K562 (cell line): ENCODE measurements around the gene RAB31. TPM values are rescaled to one million over a fixed set of nuclear protein-coding genes. Genes with fewer than 3 reads are reported as not detected.

Source experiments
- ATAC-seq: fragments of 200-7000 bp; cut with Tn5 transposase; 3 replicates; pipeline ENCODE4 v1.9.1; 2020; ENCODE audit warnings: moderate library complexity
- BruUV-seq: library from RNA; stranded (reverse); fragments of 400-500 nt; replicated peaks from 2 replicates; lab custom pipeline; 2021; lab: Mats Ljungman, UMichigan
- CTCF ChIA-PET: fragments of 300-600 bp; formaldehyde crosslinking; extraction: SDS; loops from one replicate; lab custom pipeline; 2021; ENCODE audit warnings: low intra/inter-chr PET ratio; lab: Yijun Ruan, JAX
- POLR2A ChIA-PET: fragments of 300-600, 350-650 bp; sonication (Branson Sonifier 250); formaldehyde crosslinking; extraction: SDS; loops from one replicate; lab custom pipeline; 2021; ENCODE audit warnings: antibody characterized with exemption, inconsistent platforms; lab: Yijun Ruan, JAX
- DNase-seq, 4 experiments: peaks; one replicate each; pipeline versions ENCODE4 v3.0.0 to v3.0.0-alpha.2; 2011 to 2018; ENCODE audit warnings: low spot score in 3 of 4, mixed read lengths in 3 of 4; ENCODE audit errors: extremely low read depth in 1 of 4
- FAIRE-seq: peaks from 2 replicates; lab custom pipeline; 2011; peaks lifted over from hg19 to GRCh38; lab: Jason Lieb, UNC
- H2AFZ ChIP-seq: 2 replicates; pipeline ENCODE4 v1.6.0; 2011; ENCODE audit warnings: low read depth, low read length, control low read depth, inconsistent platforms
- H3K27ac ChIP-seq: fragments of 200-600 bp; 3 replicates; pipeline ENCODE4 v1.8.0; 2011; ENCODE audit warnings: low read depth, mild to moderate bottlenecking, control low read depth, inconsistent platforms, low read length, moderate library complexity, mixed read lengths; ENCODE audit errors: extremely low read depth
- H3K27me3 ChIP-seq, 2 experiments: fragments of 300-600 bp in 1 of 2; 2 replicates in 1 of 2; 3 replicates in 1 of 2; pipeline versions ENCODE4 v1.6.0 to v1.8.0; 2011; ENCODE audit warnings: inconsistent platforms in 2 of 2, low read length in 2 of 2, mild to moderate bottlenecking in 1 of 2, mixed read lengths in 1 of 2, moderate library complexity in 1 of 2; ENCODE audit not compliant: control insufficient read depth in 2 of 2, insufficient read depth in 2 of 2
- H3K36me3 ChIP-seq: fragments of 300-600 bp; 3 replicates; pipeline ENCODE4 v1.8.0; 2011; ENCODE audit warnings: mild to moderate bottlenecking, low read length, inconsistent platforms; ENCODE audit not compliant: control insufficient read depth, insufficient read depth
- H3K4me1 ChIP-seq, 2 experiments: fragments of 200-600 bp in 1 of 2; replicated peaks in 1 of 2; 2 replicates in 1 of 2; 3 replicates in 1 of 2; pipeline versions ENCODE4 v1.5.1 to v1.8.0; 2011; ENCODE audit warnings: inconsistent platforms in 2 of 2, low read length in 2 of 2, mild to moderate bottlenecking in 1 of 2, mixed read lengths in 1 of 2, moderate library complexity in 1 of 2; ENCODE audit not compliant: control insufficient read depth in 2 of 2, insufficient read depth in 2 of 2
- H3K4me2 ChIP-seq: 2 replicates; pipeline ENCODE4 v1.6.1; 2011; ENCODE audit warnings: low read length, control low read depth, inconsistent platforms, mixed read lengths; ENCODE audit not compliant: insufficient read depth
- H3K4me3 ChIP-seq: fragments of 200-600 bp; sonication (generic), shearing (Covaris generic); 2 replicates; pipeline ENCODE4 v1.5.1; 2016; ENCODE audit warnings: control low read depth, inconsistent platforms
- H3K79me2 ChIP-seq: fragments of 200-600 bp; 3 replicates; pipeline ENCODE4 v1.8.0; 2011; ENCODE audit warnings: low read length, inconsistent platforms; ENCODE audit not compliant: control insufficient read depth, insufficient read depth
- H3K9ac ChIP-seq, 2 experiments: 2 replicates each; pipeline versions ENCODE4 v1.6.0 to v1.6.1; 2011; ENCODE audit warnings: low read depth in 2 of 2, low read length in 2 of 2, control low read depth in 1 of 2, inconsistent platforms in 1 of 2, mild to moderate bottlenecking in 1 of 2, mixed read lengths in 1 of 2; ENCODE audit not compliant: insufficient read depth in 1 of 2
- H3K9me1 ChIP-seq: one replicate; pipeline ENCODE4 v1.6.0; 2011; ENCODE audit warnings: inconsistent platforms, mild to moderate bottlenecking, low read length, moderate library complexity; ENCODE audit not compliant: control insufficient read depth, insufficient read depth
- H3K9me3 ChIP-seq: replicated peaks from 2 replicates; pipeline ENCODE4 v1.5.1; 2011; ENCODE audit warnings: low read depth, low read length, inconsistent platforms; ENCODE audit not compliant: control insufficient read depth, insufficient read depth
- H4K20me1 ChIP-seq: replicated peaks from 2 replicates; pipeline ENCODE4 v1.6.1; 2011; ENCODE audit warnings: low read length, inconsistent platforms, mixed read lengths; ENCODE audit not compliant: control insufficient read depth, insufficient read depth
- BMI1 ChIP-seq: fragments of 150-350 bp; IDR thresholded peaks from 2 replicates; pipeline ENCODE4 v1.6.1; 2014; ENCODE audit warnings: low read length
- HDAC2 ChIP-seq: fragments of 450-650 bp; IDR thresholded peaks from 2 replicates; pipeline ENCODE4 v1.6.1; 2016; ENCODE audit warnings: mild to moderate bottlenecking
- NCOA6 ChIP-seq: fragments of 450-650 bp; IDR thresholded peaks from 2 replicates; pipeline ENCODE4 v1.6.1; 2017; ENCODE audit warnings: mild to moderate bottlenecking
- PHF8 ChIP-seq: fragments of 200-600 bp; sonication (generic); IDR thresholded peaks from 2 replicates; pipeline ENCODE4 v1.6.1; 2012; ENCODE audit warnings: mixed run types, mild to moderate bottlenecking, inconsistent platforms, low read length, moderate library complexity, borderline replicate concordance
- POLR2G ChIP-seq: fragments of 200-400 bp; formaldehyde crosslinking; IDR thresholded peaks from 2 replicates; pipeline ENCODE4 v1.6.1; 2017; ENCODE audit warnings: low read depth, mild to moderate bottlenecking, antibody characterized with exemption, low read length, moderate library complexity
- U2AF2 ChIP-seq: fragments of 200-400 bp; formaldehyde crosslinking; optimal IDR thresholded peaks from 2 replicates; pipeline ENCODE3; 2017; ENCODE audit warnings: low read depth, mild to moderate bottlenecking, low read length
- ZBTB8A ChIP-seq: fragments of 450-650 bp; IDR thresholded peaks from 2 replicates; pipeline ENCODE4 v1.6.1; 2018; ENCODE audit warnings: mild to moderate bottlenecking, moderate library complexity; ENCODE audit not compliant: partially characterized antibody
- ZFPM2 ChIP-seq: fragments of 250-450 bp; sonication (Bioruptor Pico); IDR thresholded peaks from 2 replicates; pipeline ENCODE4 v1.5.1; 2022; ENCODE audit warnings: mild to moderate bottlenecking
- ZNF436 ChIP-seq: fragments of 250-450, 450-650 bp; sonication (Bioruptor Pico); formaldehyde crosslinking; IDR thresholded peaks from 2 replicates; pipeline ENCODE4 v1.7.0; 2020; ENCODE audit warnings: mild to moderate bottlenecking
- ZZZ3 ChIP-seq: fragments of 450-650 bp; IDR thresholded peaks from 2 replicates; pipeline ENCODE4 v1.6.1; 2016; ENCODE audit warnings: antibody characterized with exemption, mild to moderate bottlenecking, moderate library complexity
- WGBS: fragments of 100-300 bp; shearing (Covaris generic); methylation state at CpG from one replicate; pipeline ENCODE4 v1.1.6; 2016; ENCODE audit warnings: low coverage, mixed read lengths; ENCODE audit not compliant: insufficient coverage; ENCODE audit errors: missing lambda C conversion rate; 5-methylcytosine and 5-hydroxymethylcytosine counted together
- in situ Hi-C: fragments of 300-500 bp; cut with MboI; formaldehyde crosslinking; loops from 4 replicates; pipeline ENCODE4 v1.15.0; 2018; ENCODE audit warnings: inconsistent platforms, mixed read lengths
- intact Hi-C: fragments of 100-400 bp; cut with micrococcal nuclease; formaldehyde crosslinking; loops from 2 replicates; pipeline ENCODE4 v1.14.2; 2022
- polyA plus RNA-seq, 8 experiments: library from polyadenylated mRNA; depleted of rRNA in 4 of 8; stranded (reverse) in 5 of 8; unstranded in 3 of 8; fragments of >200 nt; fragmentation: Nextera tagmentation in 2 of 8; fragmentation: Illumina TruSeq in 1 of 8; extraction: Ambion mirVana in 2 of 8; extraction: Trizol in 1 of 8; gene quantifications; 2 replicates each; pipeline versions ENCODE4 v1.2.1 to v1.2.3, GENCODE V29; 2011 to 2014; ENCODE audit warnings: inconsistent platforms in 1 of 8, missing spikeins in 1 of 8
- total RNA-seq, 7 experiments: library from RNA; depleted of rRNA in 6 of 7; stranded (reverse); fragments of >200 nt in 6 of 7; fragmentation: Illumina TruSeq in 2 of 7; extraction: Trizol in 2 of 7; gene quantifications; 2 replicates each; pipeline versions ENCODE4 v1.2.1 to v1.2.3, GENCODE V29; 2011 to 2021; ENCODE audit warnings: low replicate concordance in 1 of 7
- TF ChIP-seq, protein P1 (sequence below), 3 experiments: fragments of 200-800 bp in 1 of 3; sonication (Bioruptor generic) in 1 of 3; sonication (generic) in 1 of 3; formaldehyde crosslinking in 1 of 3; IDR thresholded peaks; 2 replicates each; pipeline versions ENCODE4 v1.6.1 to v1.8.0; 2016 to 2022; ENCODE audit warnings: mild to moderate bottlenecking in 2 of 3, missing compliant biosample characterization in 2 of 3, missing genetic modification characterization in 2 of 3, missing genetic modification reagents in 1 of 3
- TF ChIP-seq, protein P2 (sequence below): fragments of 450-650 bp; IDR thresholded peaks from 2 replicates; pipeline ENCODE4 v1.6.1; 2016; ENCODE audit warnings: borderline replicate concordance
- TF ChIP-seq, protein P3 (sequence below), 2 experiments: fragments of 450-650 bp; IDR thresholded peaks; 2 replicates each; pipeline ENCODE4 v1.6.1; 2018; ENCODE audit warnings: mild to moderate bottlenecking in 2 of 2, low read depth in 1 of 2; ENCODE audit not compliant: partially characterized antibody in 2 of 2

The RAB31 gene
- total and polyA plus RNA-seq, 9 of the 15 experiments (the other 6 are each of a cell fraction or from before 2014, with no cell fraction given), result 20.7 to 70.4 (median 41.3) TPM

DNA sequence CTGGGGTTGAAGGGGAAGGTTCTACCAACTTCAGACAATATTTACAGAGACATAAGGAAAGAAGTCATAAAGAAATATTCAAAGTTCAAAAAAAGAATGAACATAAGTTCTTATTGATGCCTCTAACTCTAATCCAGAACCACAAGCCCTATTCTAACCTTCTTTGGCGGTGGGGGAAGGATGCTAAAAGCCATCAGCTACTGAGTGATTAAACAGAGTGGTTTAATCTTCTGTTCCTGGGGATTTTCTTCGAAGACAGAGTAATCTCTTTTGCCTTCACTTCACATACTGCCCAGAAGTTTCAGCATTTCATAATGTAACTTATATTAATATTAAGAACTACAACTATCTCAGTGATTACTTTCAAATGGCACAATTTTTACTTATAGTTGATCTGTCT lies 126.5 kb downstream of the RAB31 start (continued):
- TF ChIP-seq BMI1 (no peak), ZBTB8A (no peak), U2AF2 (no peak), NCOA6 (no peak)

DNA sequence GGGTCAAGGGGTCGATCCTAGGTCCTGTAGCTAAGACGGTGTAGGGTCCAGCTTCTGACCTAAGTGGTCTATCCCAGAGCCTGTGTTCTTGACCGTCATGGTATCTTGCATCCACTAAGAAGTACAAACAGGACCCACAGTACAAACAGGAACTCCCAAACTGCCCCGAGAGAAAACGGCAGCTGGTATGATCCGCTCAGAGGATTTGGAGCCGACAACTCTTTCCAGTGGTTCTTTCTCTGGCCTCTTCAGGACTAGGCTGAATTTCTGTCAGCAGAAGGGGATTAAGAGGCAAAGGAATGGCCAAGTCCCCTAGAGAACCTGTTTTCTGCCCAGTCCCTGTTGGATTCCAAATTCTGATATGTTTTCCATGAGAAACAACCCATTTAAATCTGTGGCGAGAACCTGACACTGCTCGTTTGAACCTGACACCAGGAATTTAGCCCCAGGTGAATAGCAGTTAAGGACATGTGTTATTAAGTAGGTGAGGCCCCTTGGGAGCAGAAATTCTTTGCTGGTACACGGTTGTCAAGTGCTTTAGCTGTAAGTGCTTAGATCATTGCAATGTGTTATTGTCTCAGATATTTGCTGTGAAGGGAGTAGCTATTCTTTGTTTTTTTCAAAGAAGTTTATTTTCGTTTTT lies 127.1 kb downstream of the RAB31 start:
- H3K9ac ChIP-seq, result no peak overlapping the region; a peak in 1 of 4 replicates
- DNase-seq (no peak), FAIRE-seq (peak; percentile 19), ATAC-seq (no peak)
- H3K79me2 ChIP-seq, result peaks cover 8% of the 10 kb centered on the region; the same call in 1 of the 3 replicates
- no peaks in the 10 kb centered on the region for H4K20me1 ChIP-seq
- no peaks in the 10 kb centered on the region for H3K9me3 ChIP-seq
- H3K4me1 ChIP-seq, result peaks cover 8 to 15% of the 10 kb centered on the region in 2 experiments; a peak in 3 of 5 replicates
- TF ChIP-seq ZNF436 (no peak), HDAC2 (no peak), PHF8 (no peak), ZZZ3 (no peak), ZFPM2 (CRISPR knock-in tag) (no peak), U2AF2 (no peak), POLR2G (no peak)
- TF ChIP-seq, protein P1, sequence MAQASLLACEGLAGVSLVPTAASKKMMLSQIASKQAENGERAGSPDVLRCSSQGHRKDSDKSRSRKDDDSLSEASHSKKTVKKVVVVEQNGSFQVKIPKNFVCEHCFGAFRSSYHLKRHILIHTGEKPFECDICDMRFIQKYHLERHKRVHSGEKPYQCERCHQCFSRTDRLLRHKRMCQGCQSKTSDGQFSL (CRISPR knock-in tag; IDR thresholded peaks at IDR 0.05), result no peak
- TF ChIP-seq, protein P1 (tag; IDR thresholded peaks at IDR 0.05), result no peak
- TF ChIP-seq, protein P2, sequence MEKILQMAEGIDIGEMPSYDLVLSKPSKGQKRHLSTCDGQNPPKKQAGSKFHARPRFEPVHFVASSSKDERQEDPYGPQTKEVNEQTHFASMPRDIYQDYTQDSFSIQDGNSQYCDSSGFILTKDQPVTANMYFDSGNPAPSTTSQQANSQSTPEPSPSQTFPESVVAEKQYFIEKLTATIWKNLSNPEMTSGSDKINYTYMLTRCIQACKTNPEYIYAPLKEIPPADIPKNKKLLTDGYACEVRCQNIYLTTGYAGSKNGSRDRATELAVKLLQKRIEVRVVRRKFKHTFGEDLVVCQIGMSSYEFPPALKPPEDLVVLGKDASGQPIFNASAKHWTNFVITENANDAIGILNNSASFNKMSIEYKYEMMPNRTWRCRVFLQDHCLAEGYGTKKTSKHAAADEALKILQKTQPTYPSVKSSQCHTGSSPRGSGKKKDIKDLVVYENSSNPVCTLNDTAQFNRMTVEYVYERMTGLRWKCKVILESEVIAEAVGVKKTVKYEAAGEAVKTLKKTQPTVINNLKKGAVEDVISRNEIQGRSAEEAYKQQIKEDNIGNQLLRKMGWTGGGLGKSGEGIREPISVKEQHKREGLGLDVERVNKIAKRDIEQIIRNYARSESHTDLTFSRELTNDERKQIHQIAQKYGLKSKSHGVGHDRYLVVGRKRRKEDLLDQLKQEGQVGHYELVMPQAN, result no peak
- TF ChIP-seq, protein P3, sequence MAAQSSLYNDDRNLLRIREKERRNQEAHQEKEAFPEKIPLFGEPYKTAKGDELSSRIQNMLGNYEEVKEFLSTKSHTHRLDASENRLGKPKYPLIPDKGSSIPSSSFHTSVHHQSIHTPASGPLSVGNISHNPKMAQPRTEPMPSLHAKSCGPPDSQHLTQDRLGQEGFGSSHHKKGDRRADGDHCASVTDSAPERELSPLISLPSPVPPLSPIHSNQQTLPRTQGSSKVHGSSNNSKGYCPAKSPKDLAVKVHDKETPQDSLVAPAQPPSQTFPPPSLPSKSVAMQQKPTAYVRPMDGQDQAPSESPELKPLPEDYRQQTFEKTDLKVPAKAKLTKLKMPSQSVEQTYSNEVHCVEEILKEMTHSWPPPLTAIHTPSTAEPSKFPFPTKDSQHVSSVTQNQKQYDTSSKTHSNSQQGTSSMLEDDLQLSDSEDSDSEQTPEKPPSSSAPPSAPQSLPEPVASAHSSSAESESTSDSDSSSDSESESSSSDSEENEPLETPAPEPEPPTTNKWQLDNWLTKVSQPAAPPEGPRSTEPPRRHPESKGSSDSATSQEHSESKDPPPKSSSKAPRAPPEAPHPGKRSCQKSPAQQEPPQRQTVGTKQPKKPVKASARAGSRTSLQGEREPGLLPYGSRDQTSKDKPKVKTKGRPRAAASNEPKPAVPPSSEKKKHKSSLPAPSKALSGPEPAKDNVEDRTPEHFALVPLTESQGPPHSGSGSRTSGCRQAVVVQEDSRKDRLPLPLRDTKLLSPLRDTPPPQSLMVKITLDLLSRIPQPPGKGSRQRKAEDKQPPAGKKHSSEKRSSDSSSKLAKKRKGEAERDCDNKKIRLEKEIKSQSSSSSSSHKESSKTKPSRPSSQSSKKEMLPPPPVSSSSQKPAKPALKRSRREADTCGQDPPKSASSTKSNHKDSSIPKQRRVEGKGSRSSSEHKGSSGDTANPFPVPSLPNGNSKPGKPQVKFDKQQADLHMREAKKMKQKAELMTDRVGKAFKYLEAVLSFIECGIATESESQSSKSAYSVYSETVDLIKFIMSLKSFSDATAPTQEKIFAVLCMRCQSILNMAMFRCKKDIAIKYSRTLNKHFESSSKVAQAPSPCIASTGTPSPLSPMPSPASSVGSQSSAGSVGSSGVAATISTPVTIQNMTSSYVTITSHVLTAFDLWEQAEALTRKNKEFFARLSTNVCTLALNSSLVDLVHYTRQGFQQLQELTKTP (IDR thresholded peaks at IDR 0.05; ENCODE audit: low read depth in 1 of 2, partially characterized antibody in 2 of 2), result no peak
- H3K9me1 ChIP-seq, result no peaks in the 10 kb centered on the region
- in situ Hi-C loops (no loop called here), intact Hi-C loops (no loop called here)
- H3K4me2 ChIP-seq, result no peak overlapping the region
- no peak overlapping the region for H3K27ac ChIP-seq
- CTCF ChIA-PET, result no interaction called here
- POLR2A ChIA-PET, result interaction anchor here (1.1 to 1.5 kb wide), 2 partner anchors 12 to 21 kb away, joined by 3 to 4 read pairs; no protein-coding TSS in a partner anchor
- WGBS, result 68% methylated on average over 11 of the region's 11 CpGs
- H3K36me3 ChIP-seq, result peaks cover 7% of the 10 kb centered on the region; the same call in 1 of the 3 replicates
- BruUV-seq, result no TSS peak
- no peak overlapping the region for H2AFZ ChIP-seq
- H3K27me3 ChIP-seq, result no peaks in the 10 kb centered on the region
- H3K4me3 ChIP-seq, result no peak overlapping the region
